HCT116 (cell line): Measurements from ENCODE around the gene ERVH48-1.

ENCODE experiments used
- CEBPB ChIP-seq: IDR thresholded peaks from 2 replicates; pipeline ENCODE4 v1.6.1; 2012; ENCODE audit warnings: low read depth
- CTCF ChIP-seq, 3 experiments: fragments of 200-600 bp in 1 of 3; sonication (generic) in 1 of 3; IDR thresholded peaks in 2 of 3; conservative IDR thresholded peaks in 1 of 3; 2 replicates each; pipeline ENCODE4 v1.5.1; 2012 to 2017; ENCODE audit warnings: low read depth in 2 of 3, low read length in 2 of 3, antibody characterized with exemption in 1 of 3, borderline replicate concordance in 1 of 3, control low read depth in 1 of 3, mild to moderate bottlenecking in 1 of 3, mixed read lengths in 1 of 3, mixed run types in 1 of 3, moderate library complexity in 1 of 3; ENCODE audit not compliant: insufficient read depth in 1 of 3
- ELF1 ChIP-seq: IDR thresholded peaks from 2 replicates; pipeline ENCODE4 v1.6.1; 2012; ENCODE audit warnings: low read depth, borderline replicate concordance
- EZH2 ChIP-seq: fragments of 200-600 bp; sonication (generic); IDR thresholded peaks from 2 replicates; pipeline ENCODE4 v1.6.1; 2017; ENCODE audit warnings: antibody characterized with exemption, mixed run types
- JUND ChIP-seq: IDR thresholded peaks from 2 replicates; pipeline ENCODE4 v1.6.1; 2012
- MAX ChIP-seq: IDR thresholded peaks from 2 replicates; pipeline ENCODE4 v1.6.1; 2012
- POLR2A ChIP-seq: IDR thresholded peaks from 2 replicates; pipeline ENCODE4 v1.7.0; 2011; ENCODE audit warnings: borderline replicate concordance; ENCODE audit not compliant: insufficient read depth, insufficient read length; ENCODE audit errors: extremely low read depth
- POLR2AphosphoS5 ChIP-seq: IDR thresholded peaks from 2 replicates; pipeline ENCODE4 v1.6.1; 2011; ENCODE audit warnings: mild to moderate bottlenecking, low read depth, low read length, moderate library complexity
- RAD21 ChIP-seq: IDR thresholded peaks from 2 replicates; pipeline ENCODE4 v1.6.1; 2012; ENCODE audit warnings: low read depth, mild to moderate bottlenecking
- SP1 ChIP-seq: IDR thresholded peaks from 2 replicates; pipeline ENCODE4 v1.6.1; 2012; ENCODE audit warnings: low read depth
- TCF7L2 ChIP-seq: IDR thresholded peaks from 2 replicates; pipeline ENCODE4 v1.7.0; 2011; ENCODE audit warnings: borderline replicate concordance, inconsistent platforms; ENCODE audit not compliant: insufficient read depth, insufficient read length; ENCODE audit errors: extremely low read depth
- YY1 ChIP-seq: IDR thresholded peaks from 2 replicates; pipeline ENCODE4 v1.6.1; 2011; ENCODE audit warnings: low read length, low read depth, moderate library complexity, mild to moderate bottlenecking; ENCODE audit not compliant: insufficient replicate concordance; ENCODE audit errors: extremely low read depth
- ZNF274 ChIP-seq: fragments of 200-500 bp; sonication (Bioruptor generic); IDR thresholded peaks from 2 replicates; pipeline ENCODE4 v1.6.1; 2014; ENCODE audit warnings: mild to moderate bottlenecking, low read depth, low read length, inconsistent platforms

GRCh38 chr21:42903817-42904216 is 21.6 kb downstream of the ERVH48-1 start:
- TF ChIP-seq ZNF274, result no peak
- no peak for TF ChIP-seq JUND
- no peak for TF ChIP-seq CEBPB
- no peak for TF ChIP-seq CTCF (IDR thresholded peaks at IDR 0.05 in 2 of 3, conservative IDR thresholded peaks at IDR 0.05 in 1 of 3; ENCODE audit: borderline replicate concordance in 1 of 3, insufficient read depth in 1 of 3, low read depth in 2 of 3, low read length in 2 of 3)
- no peak for TF ChIP-seq SP1
- TF ChIP-seq POLR2A, result no peak
- no peak for TF ChIP-seq EZH2
- no peak for TF ChIP-seq POLR2AphosphoS5
- TF ChIP-seq YY1, result no peak
- TF ChIP-seq MAX, result no peak
- TF ChIP-seq ELF1, result no peak
- no peak for TF ChIP-seq TCF7L2
- TF ChIP-seq RAD21, result no peak
